Panc1 (cell line): Measurements from ENCODE around the gene ARHGAP6. TPM values are rescaled to one million over a fixed set of nuclear protein-coding genes. Genes with fewer than 3 reads are reported as not detected.

Experiments used
- ATAC-seq: fragments of 200-7000 bp; cut with Tn5 transposase; 2 replicates; pipeline ENCODE4 v1.9.1; 2020; ENCODE audit warnings: mild to moderate bottlenecking, moderate library complexity
- BruUV-seq: library from RNA; stranded (reverse); fragments of 400-500 nt; replicated peaks from 2 replicates; lab custom pipeline; 2021; lab: Mats Ljungman, UMichigan
- CTCF ChIA-PET: fragments of 300-600 bp; sonication (Branson Sonifier 250); formaldehyde crosslinking; loops from one replicate; lab custom pipeline; 2022; ENCODE audit warnings: antibody characterized with exemption; lab: Charles Lee
- POLR2A ChIA-PET: fragments of 300-600 bp; sonication (Branson Sonifier 250); formaldehyde crosslinking; loops from one replicate; lab custom pipeline; 2022; ENCODE audit warnings: antibody characterized with exemption; lab: Charles Lee
- DNase-seq: peaks from one replicate; pipeline ENCODE4 v3.0.0-alpha.2; 2010; ENCODE audit warnings: low read depth, low spot score
- H3K27ac ChIP-seq: 2 replicates; pipeline ENCODE4 v1.5.1; 2011; ENCODE audit warnings: mild to moderate bottlenecking, low read length, inconsistent platforms
- H3K27me3 ChIP-seq: fragments of 200-500 bp; sonication (Bioruptor generic); 2 replicates; pipeline ENCODE4 v1.6.0; 2014; ENCODE audit warnings: low read length, inconsistent platforms; ENCODE audit not compliant: control insufficient read depth, insufficient read depth
- H3K36me3 ChIP-seq: fragments of 200-500 bp; sonication (Bioruptor generic); 2 replicates; pipeline ENCODE4 v1.5.1; 2014; ENCODE audit warnings: inconsistent platforms, mild to moderate bottlenecking, low read length, moderate library complexity; ENCODE audit not compliant: control insufficient read depth, insufficient read depth
- H3K4me1 ChIP-seq: 2 replicates; pipeline ENCODE4 v1.5.1; 2011; ENCODE audit warnings: inconsistent platforms, mild to moderate bottlenecking, low read length, moderate library complexity; ENCODE audit not compliant: control insufficient read depth, insufficient read depth
- H3K4me3 ChIP-seq, 2 experiments: 2 replicates each; pipeline ENCODE4 v1.5.1; 2011 to 2012; ENCODE audit warnings: low read depth in 2 of 2, low read length in 2 of 2, mild to moderate bottlenecking in 2 of 2, inconsistent platforms in 1 of 2, moderate library complexity in 1 of 2
- H3K9me3 ChIP-seq: fragments of 200-500 bp; sonication (Bioruptor generic); 2 replicates; pipeline ENCODE4 v1.5.1; 2014; ENCODE audit warnings: low read depth, mild to moderate bottlenecking, inconsistent platforms, low read length, moderate library complexity; ENCODE audit not compliant: control insufficient read depth, insufficient read depth
- POLR2AphosphoS5 ChIP-seq: IDR thresholded peaks from 2 replicates; pipeline ENCODE4 v1.6.1; 2012; ENCODE audit warnings: mild to moderate bottlenecking, low read depth, low read length, moderate library complexity
- REST ChIP-seq, 2 experiments: IDR thresholded peaks; 2 replicates each; pipeline ENCODE4 v1.6.1; 2011 to 2012; ENCODE audit warnings: low read depth in 2 of 2, control low read depth in 1 of 2, low read length in 1 of 2, mild to moderate bottlenecking in 1 of 2, moderate library complexity in 1 of 2; ENCODE audit not compliant: insufficient read depth in 1 of 2
- SIN3A ChIP-seq: IDR thresholded peaks from 2 replicates; pipeline ENCODE4 v1.6.1; 2012; ENCODE audit warnings: low read depth, mild to moderate bottlenecking, low read length, moderate library complexity, borderline replicate concordance; ENCODE audit not compliant: insufficient read depth
- TCF7L2 ChIP-seq: IDR thresholded peaks from 2 replicates; pipeline ENCODE4 v1.6.1; 2011; ENCODE audit warnings: mild to moderate bottlenecking, low read depth, low read length, inconsistent platforms
- in situ Hi-C: cut with HindIII; loops from 2 replicates; pipeline ENCODE4 v1.10.0; 2016; ENCODE audit warnings: low sequenced_read_pairs, low pct_unique_long_range_greater_than_20kb
- intact Hi-C: fragments of 100-400 bp; cut with micrococcal nuclease; formaldehyde crosslinking; loops from one replicate; pipeline ENCODE4 v1.10.0; 2022; ENCODE audit not compliant: unreplicated experiment
- total RNA-seq: library from RNA; stranded (reverse); gene quantifications from one replicate; pipeline ENCODE4 v1.2.1, GENCODE V29; 2021; ENCODE audit not compliant: unreplicated experiment
- TF ChIP-seq, protein P1 (sequence below): fragments of 450-650 bp; IDR thresholded peaks from 2 replicates; pipeline ENCODE4 v1.5.1; 2017; ENCODE audit warnings: mild to moderate bottlenecking

The ARHGAP6 gene
- total RNA-seq, 1 experiment from 2014 or later, result 0.13 TPM

- TF ChIP-seq POLR2AphosphoS5, result no peak
- no peak overlapping the region for H3K27ac ChIP-seq
- H3K36me3 ChIP-seq, result no peaks in the 10 kb centered on the region
- DNase-seq, result no peak
- intact Hi-C loops (no loop called here), in situ Hi-C loops (no loop called here)
- ChIA-PET POLR2A (no interaction called here), CTCF (no interaction called here)
- H3K4me3 ChIP-seq, result no peak overlapping the region
- no peak for ATAC-seq
- no peaks in the 10 kb centered on the region for H3K4me1 ChIP-seq
- BruUV-seq, result no TSS peak
- no peaks in the 10 kb centered on the region for H3K9me3 ChIP-seq
- H3K27me3 ChIP-seq, result no peaks in the 10 kb centered on the region
Measured at GRCh38 chrX:11472879-11473278, 192.8 kb downstream of the ARHGAP6 start.

DNA sequence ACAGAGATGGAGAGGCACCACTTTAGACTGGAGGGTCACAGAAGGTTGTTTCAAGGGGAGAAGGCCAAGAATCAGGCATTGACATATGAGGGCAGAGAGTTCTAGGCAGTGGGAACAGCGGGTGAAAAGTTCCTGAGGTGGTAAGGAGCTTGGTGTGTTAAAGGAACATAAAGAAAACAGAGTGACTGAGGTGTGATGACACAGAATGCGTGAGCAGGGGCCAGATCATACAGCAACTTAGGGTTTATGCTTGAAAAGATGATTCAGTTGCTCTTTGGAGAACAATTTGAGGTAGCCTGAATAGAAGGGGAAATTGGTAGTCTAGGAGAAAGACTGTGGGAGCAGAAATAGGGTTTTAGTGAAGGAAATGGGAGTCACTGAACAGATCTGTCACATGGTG, 193.3 kb downstream of the ARHGAP6 start:
- POLR2A ChIA-PET, result no interaction called here
- intact Hi-C loops, result no loop called here
- H3K27me3 ChIP-seq, result no peaks in the 10 kb centered on the region
- ATAC-seq, result no peak
- no peak for DNase-seq
- TF ChIP-seq TCF7L2, result no peak
- TF ChIP-seq POLR2AphosphoS5, result no peak
- TF ChIP-seq REST (IDR thresholded peaks at IDR 0.05; ENCODE audit: insufficient read depth in 1 of 2, low read depth in 2 of 2, low read length in 1 of 2), result no peak
- TF ChIP-seq SIN3A, result no peak
- TF ChIP-seq, protein P1, sequence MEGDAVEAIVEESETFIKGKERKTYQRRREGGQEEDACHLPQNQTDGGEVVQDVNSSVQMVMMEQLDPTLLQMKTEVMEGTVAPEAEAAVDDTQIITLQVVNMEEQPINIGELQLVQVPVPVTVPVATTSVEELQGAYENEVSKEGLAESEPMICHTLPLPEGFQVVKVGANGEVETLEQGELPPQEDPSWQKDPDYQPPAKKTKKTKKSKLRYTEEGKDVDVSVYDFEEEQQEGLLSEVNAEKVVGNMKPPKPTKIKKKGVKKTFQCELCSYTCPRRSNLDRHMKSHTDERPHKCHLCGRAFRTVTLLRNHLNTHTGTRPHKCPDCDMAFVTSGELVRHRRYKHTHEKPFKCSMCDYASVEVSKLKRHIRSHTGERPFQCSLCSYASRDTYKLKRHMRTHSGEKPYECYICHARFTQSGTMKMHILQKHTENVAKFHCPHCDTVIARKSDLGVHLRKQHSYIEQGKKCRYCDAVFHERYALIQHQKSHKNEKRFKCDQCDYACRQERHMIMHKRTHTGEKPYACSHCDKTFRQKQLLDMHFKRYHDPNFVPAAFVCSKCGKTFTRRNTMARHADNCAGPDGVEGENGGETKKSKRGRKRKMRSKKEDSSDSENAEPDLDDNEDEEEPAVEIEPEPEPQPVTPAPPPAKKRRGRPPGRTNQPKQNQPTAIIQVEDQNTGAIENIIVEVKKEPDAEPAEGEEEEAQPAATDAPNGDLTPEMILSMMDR, result no peak
- CTCF ChIA-PET, result no interaction called here
- no peak overlapping the region for H3K27ac ChIP-seq
- in situ Hi-C loops, result no loop called here
- no TSS peak for BruUV-seq
- H3K4me1 ChIP-seq, result no peaks in the 10 kb centered on the region
- no peaks in the 10 kb centered on the region for H3K9me3 ChIP-seq
- no peaks in the 10 kb centered on the region for H3K36me3 ChIP-seq
- no peak overlapping the region for H3K4me3 ChIP-seq

DNA sequence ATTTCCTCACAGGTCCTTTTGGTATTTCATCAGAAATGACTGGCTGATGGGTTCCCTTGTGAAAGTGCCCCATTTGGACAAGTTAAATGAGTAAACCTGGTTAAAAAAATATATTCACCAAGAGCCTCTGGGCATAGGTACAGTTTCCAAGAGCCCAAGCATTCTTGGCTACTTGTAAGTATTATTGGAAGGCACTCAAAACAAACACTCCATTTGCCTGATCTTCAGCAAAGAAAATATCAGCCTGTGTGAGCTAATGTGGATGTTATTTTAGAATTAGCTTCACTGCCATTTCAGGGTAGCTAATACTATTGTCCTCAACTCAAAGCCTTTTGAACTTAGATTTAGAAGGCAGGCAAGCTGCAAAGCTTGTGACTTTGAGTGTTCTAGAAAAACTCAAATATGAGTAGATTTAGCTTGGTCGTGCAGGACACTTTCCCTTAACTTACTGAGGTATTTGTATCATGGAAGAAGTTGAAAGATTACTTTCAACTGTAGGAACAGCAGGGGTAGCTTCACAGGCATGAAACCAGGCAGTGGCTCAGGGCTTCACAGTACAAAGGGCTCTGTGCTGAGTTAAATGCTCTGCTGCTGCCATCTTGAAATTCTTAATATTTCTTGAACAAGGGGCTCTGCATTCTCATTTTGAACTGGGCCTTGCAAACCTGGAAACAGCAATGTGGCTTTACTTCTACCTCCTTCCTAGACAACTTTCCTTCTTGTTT, 195.3 kb downstream of the ARHGAP6 start:
- CTCF ChIA-PET, result no interaction called here
- Histone ChIP-seq H3K36me3 (no peaks in the 10 kb centered on the region), H3K9me3 (no peaks in the 10 kb centered on the region), H3K4me3 (no peak overlapping the region), H3K27ac (no peak overlapping the region), H3K27me3 (no peaks in the 10 kb centered on the region), H3K4me1 (no peaks in the 10 kb centered on the region)
- POLR2A ChIA-PET, result no interaction called here
- in situ Hi-C loops, result no loop called here
- DNase-seq (no peak), ATAC-seq (no peak)
- no TSS peak for BruUV-seq
- TF ChIP-seq, protein P1, result no peak
- TF ChIP-seq POLR2AphosphoS5 (no peak), SIN3A (no peak), REST (IDR thresholded peaks at IDR 0.05; ENCODE audit: insufficient read depth in 1 of 2, low read depth in 2 of 2, low read length in 1 of 2) (no peak), TCF7L2 (no peak)
- intact Hi-C loops, result no loop called here
